K562 (cell line): ENCODE data around the gene CFDP1.

Source experiments
- CHD1 ChIP-seq: fragments of 200-600 bp; sonication (generic); IDR thresholded peaks from one replicate; pipeline ENCODE4 v1.6.1; 2012; ENCODE audit warnings: mild to moderate bottlenecking, moderate library complexity, low read length, inconsistent platforms
- CTCF ChIP-seq, 3 experiments: IDR thresholded peaks in 2 of 3; conservative IDR thresholded peaks in 1 of 3; 2 replicates each; pipeline ENCODE4 v1.5.1; 2011 to 2012; ENCODE audit warnings: low read length in 3 of 3, mild to moderate bottlenecking in 3 of 3, control low read depth in 2 of 3, improper control_type of control experiment in 1 of 3, inconsistent platforms in 1 of 3, low read depth in 1 of 3, mixed read lengths in 1 of 3, moderate library complexity in 1 of 3; ENCODE audit not compliant: insufficient read depth in 2 of 3
- EGR1 ChIP-seq: fragments of 450-650 bp; conservative IDR thresholded peaks from 2 replicates; pipeline ENCODE4 v1.6.1; 2017; ENCODE audit warnings: mild to moderate bottlenecking
- ELK1 ChIP-seq: sonication (generic); formaldehyde crosslinking; IDR thresholded peaks from 2 replicates; pipeline ENCODE4 v1.8.1; 2022; ENCODE audit warnings: missing genetic modification reagents
- FOXK2 ChIP-seq, 2 experiments: fragments of 450-650 bp; IDR thresholded peaks in 1 of 2; conservative IDR thresholded peaks in 1 of 2; 2 replicates each; pipeline ENCODE4 v1.6.1; 2016; ENCODE audit warnings: low read depth in 2 of 2, mild to moderate bottlenecking in 1 of 2
- MAX ChIP-seq: sonication (generic); formaldehyde crosslinking; IDR thresholded peaks from 2 replicates; pipeline ENCODE4 v1.9.0; 2022; ENCODE audit warnings: mild to moderate bottlenecking, missing genetic modification reagents
- MBD2 ChIP-seq: sonication (generic); IDR thresholded peaks from 2 replicates; pipeline ENCODE4 v1.6.1; 2016; ENCODE audit warnings: low read depth, borderline replicate concordance
- MTF1 ChIP-seq: fragments of 250-450 bp; sonication (Bioruptor Pico); IDR thresholded peaks from 2 replicates; pipeline ENCODE4 v1.9.0; 2021; ENCODE audit warnings: moderate library complexity, mild to moderate bottlenecking, inconsistent platforms, borderline replicate concordance
- ZKSCAN8 ChIP-seq: fragments of 200-800 bp; sonication (Bioruptor generic); IDR thresholded peaks from 2 replicates; pipeline ENCODE4 v1.6.1; 2016; ENCODE audit warnings: missing genetic modification characterization, missing compliant biosample characterization

DNA sequence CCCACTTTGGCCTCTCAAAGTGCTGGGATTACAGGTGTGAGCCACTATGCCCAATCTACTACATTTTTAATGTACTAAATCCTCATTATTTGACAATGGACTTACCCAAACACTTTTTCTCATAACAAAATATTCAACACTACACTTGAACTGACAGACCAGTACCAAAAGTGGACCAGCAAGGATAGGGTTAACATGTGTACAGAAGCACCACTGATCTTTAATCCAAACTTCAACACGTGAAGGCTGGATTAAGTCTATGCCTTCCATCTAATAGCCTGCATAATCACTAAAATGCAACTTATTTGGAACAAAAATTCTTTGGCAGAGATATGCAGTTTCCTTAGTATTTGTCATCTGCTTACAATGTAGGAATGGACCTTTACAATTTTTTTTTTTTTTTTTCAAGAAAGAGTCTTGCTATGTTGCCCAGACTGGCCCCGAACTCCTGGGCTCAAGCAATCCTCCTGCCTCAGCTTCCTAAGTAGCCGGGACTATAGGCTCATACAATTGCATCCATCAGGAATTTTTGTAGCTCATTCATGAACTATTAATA, 121.8 kb downstream of the CFDP1 start:
- TF ChIP-seq MBD2 = no peak
- TF ChIP-seq MTF1 (CRISPR knock-in tag) = no peak
- no peak for TF ChIP-seq CHD1
- TF ChIP-seq EGR1 = no peak
- TF ChIP-seq FOXK2 (conservative IDR thresholded peaks at IDR 0.05 in 1 of 2, IDR thresholded peaks at IDR 0.05 in 1 of 2; ENCODE audit: low read depth in 2 of 2) = no peak
- no peak for TF ChIP-seq ZKSCAN8
- TF ChIP-seq MAX (CRISPR knock-in tag) = no peak
- TF ChIP-seq ELK1 (CRISPR knock-in tag) = no peak
- TF ChIP-seq CTCF (IDR thresholded peaks at IDR 0.05 in 2 of 3, conservative IDR thresholded peaks at IDR 0.05 in 1 of 3; ENCODE audit: insufficient read depth in 2 of 3, low read depth in 1 of 3, low read length in 3 of 3) = no peak
